ENCODE results near the gene TUT7. TPM values are rescaled to one million over a fixed set of nuclear protein-coding genes. Genes with fewer than 3 reads are reported as not detected.

The TUT7 gene
- total RNA-seq, 1 donor from 2014 or later, result 49.3 TPM

GRCh38 chr9:86259557-86259956 is 94.7 kb downstream of the TUT7 start, which contains the start of gene C9orf153:
C9orf153 (minus strand) TSS chr9:86259657; CDS start chr9:86229603, 30,054 bp downstream.
- intact Hi-C loops (cut with micrococcal nuclease), result no loop called here

DNA sequence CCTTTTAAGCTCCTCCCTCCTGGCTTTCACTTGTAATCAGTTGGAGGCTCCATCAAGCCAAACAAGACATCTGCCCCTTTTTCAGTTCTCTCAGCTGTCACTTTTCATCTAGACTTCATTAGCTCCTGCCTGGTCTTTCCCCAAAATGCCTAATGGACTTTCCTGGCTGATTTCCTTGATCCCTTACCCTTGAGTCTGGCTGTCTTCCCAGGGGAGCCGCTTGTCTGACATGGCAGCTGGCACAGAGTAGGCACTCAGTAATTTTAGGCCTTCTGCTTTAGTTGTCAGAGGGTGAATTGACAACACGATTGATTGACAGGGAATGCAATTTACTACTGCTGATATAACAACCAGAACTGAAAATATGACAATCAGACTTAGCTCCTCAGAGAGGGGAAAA is 96.8 kb downstream of the TUT7 start:
- intact Hi-C loops (cut with micrococcal nuclease), result no loop called here

GRCh38 chr9:86256653-86257052 is 97.6 kb downstream of the TUT7 start:
- intact Hi-C loops (cut with micrococcal nuclease), result no loop called here

- intact Hi-C loops (cut with micrococcal nuclease), result no loop called here
Measured at GRCh38 chr9:86253577-86253976, 100.6 kb downstream of the TUT7 start.

DNA sequence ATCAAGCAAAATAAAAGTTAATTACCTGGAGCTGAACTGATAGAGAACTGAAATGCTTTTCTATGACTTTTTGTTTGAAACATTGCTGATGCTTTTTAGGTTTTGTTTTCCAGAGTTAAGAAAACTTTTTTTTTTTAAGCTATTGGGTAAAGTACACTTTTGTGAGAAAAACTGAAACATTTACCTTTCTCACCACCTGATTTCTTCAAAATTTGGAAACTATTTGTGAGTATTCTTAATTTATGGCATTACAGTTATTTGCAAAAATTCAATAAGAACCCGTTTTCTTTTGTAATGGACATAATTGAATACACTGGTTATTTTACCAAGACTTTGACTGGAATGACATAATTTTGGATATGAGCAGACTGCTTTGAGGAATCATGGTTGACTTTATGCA is 101.3 kb downstream of the TUT7 start:
- intact Hi-C loops (cut with micrococcal nuclease), result no loop called here

GRCh38 chr9:86250123-86250522 is 104.1 kb downstream of the TUT7 start:
- intact Hi-C loops (cut with micrococcal nuclease), result no loop called here

DNA sequence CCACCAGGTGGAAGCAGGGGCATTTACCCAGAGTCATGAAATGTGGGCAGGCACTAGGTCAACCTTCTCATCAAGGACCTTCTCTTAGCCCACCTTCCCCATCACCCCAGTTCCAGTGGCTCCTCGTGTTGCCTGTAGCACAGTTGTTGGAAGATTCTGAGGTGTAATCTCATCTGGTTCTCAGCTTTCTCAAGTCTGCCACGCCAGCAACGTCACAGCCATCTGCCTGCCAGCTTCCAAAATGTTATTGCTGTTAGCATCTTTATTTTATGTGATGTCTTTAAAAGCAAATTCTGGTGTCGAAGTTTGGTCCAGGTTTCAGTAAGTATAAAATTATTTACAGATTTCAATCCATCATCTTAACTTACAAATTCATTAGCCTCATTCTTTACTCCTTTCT is 105.5 kb downstream of the TUT7 start:
- intact Hi-C loops (cut with micrococcal nuclease), result no loop called here

DNA sequence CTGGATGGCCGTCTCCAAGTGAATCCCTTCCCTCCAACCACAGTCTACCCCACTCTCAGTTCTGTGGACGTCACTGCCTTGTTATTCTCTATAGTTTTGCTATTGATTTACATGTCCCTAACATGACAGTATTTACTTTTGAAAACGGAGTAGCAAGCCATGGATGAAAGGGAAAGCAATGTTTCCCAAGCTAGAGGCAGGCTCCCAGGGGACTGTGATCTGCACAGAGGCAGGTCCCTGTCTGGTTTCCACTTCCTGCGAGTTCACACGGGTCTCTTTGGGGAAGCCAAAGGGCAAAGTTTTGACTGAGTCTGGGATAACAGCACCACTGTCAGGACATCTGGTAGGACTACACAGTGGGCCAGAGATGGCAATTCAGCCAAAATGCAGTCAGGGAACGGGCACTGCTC is 107.5 kb downstream of the TUT7 start:
- intact Hi-C loops (cut with micrococcal nuclease), result no loop called here

- intact Hi-C loops (cut with micrococcal nuclease), result no loop called here
Measured at GRCh38 chr9:86242071-86242470, 112.1 kb downstream of the TUT7 start.

DNA sequence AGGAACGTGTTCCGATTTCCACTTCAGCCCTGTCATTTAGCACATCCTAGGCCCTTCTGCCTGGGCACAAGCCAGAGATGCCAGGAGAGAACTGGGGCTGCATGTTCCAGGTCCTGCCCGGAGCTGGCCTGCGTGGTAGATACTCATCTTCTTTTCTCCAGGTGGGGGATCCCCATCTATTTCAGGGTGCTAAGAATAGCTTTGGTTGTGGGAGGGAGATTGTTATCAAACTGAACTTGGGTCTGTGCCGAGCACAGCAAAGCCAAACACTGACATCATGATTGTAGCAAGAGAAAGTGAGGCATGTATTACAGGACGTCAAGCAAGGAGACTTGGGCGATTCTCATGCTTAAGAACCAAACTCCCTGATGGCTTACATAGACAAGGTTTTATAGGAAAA is 113.0 kb downstream of the TUT7 start:
- intact Hi-C loops (cut with micrococcal nuclease), result no loop called here

DNA sequence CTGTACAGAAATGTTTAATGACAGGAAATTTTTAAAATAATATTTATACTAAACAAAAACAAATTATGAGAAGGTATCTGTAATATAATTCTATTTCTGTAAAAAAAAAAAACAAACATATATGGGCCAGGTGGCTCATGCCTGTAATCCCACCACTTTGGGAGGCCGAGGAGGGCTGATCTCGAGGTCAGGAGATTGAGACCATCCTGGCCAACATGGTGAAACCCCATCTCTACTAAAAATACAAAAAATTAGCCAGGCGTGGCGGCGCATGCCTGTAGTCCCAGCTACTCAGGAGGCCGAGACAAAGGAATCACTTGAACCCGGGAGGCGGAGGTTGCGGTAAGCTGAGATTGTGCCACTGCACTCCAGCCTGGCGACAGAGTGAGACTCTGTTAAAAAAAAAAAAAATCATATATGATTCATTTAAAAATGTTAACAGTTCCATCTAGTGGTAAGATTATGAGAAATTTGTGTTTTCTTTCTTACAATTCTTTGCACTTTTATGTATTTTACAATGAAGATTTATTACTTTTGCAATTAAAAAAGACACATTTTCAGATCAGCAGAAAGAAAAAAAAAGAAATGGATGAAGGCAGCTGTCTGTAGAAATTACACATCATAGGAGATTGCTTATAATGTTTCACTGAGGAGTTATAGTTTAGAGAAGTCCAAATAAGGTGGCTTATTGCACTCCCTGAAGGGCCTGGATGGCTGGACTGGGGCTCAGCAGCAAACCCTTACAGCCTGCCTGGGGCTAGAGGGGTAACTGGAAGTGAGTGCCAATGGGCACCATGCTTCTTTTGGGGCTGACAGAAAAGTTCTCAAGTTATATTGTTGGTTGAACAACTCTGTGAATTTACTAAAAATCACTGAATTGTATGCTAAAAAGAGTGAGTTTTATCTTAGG is 115.1 kb downstream of the TUT7 start:
- intact Hi-C loops (cut with micrococcal nuclease), result no loop called here

Other genes starting within 250 kb of the TUT7 start
- gene C9orf153, start 94.8 kb downstream of the TUT7 start, total RNA-seq, result 0.25 and 0.54 TPM in 2 replicates
- gene ISCA1, start 71.9 kb downstream of the TUT7 start, total RNA-seq, result 25.3 and 25.8 TPM in 2 replicates